NT2/D1 (cell line): Measurements from ENCODE around the gene HOXC12.

ENCODE experiments used
- SUZ12 ChIP-seq: IDR thresholded peaks from 2 replicates; pipeline ENCODE4 v1.6.1; 2011; ENCODE audit not compliant: insufficient read length, insufficient read depth; ENCODE audit errors: extremely low read depth
- ZNF274 ChIP-seq: IDR thresholded peaks from 2 replicates; pipeline ENCODE4 v1.6.1; 2011; ENCODE audit warnings: mild to moderate bottlenecking, low read depth, low read length

- TF ChIP-seq SUZ12 (no peak), ZNF274 (no peak)
Measured at GRCh38 chr12:53976823-53977595, 22.3 kb downstream of the HOXC12 start.
